Loucy (cell line): ENCODE results near the gene RAVER2.

Experiments
- EZH2phosphoT487 ChIP-seq: fragments of 200-600 bp; IDR thresholded peaks from 2 replicates; pipeline ENCODE4 v1.6.1; 2018; ENCODE audit warnings: antibody characterized with exemption, mild to moderate bottlenecking, moderate library complexity, borderline replicate concordance
- TF ChIP-seq, protein P1 (sequence below): fragments of 200-600 bp; sonication (generic); conservative IDR thresholded peaks from 2 replicates; pipeline ENCODE4 v1.5.1; 2014; ENCODE audit warnings: mild to moderate bottlenecking, antibody characterized with exemption, low read length

GRCh38 chr1:64759968-64760367 is 15.1 kb downstream of the RAVER2 start:
- TF ChIP-seq, protein P1, sequence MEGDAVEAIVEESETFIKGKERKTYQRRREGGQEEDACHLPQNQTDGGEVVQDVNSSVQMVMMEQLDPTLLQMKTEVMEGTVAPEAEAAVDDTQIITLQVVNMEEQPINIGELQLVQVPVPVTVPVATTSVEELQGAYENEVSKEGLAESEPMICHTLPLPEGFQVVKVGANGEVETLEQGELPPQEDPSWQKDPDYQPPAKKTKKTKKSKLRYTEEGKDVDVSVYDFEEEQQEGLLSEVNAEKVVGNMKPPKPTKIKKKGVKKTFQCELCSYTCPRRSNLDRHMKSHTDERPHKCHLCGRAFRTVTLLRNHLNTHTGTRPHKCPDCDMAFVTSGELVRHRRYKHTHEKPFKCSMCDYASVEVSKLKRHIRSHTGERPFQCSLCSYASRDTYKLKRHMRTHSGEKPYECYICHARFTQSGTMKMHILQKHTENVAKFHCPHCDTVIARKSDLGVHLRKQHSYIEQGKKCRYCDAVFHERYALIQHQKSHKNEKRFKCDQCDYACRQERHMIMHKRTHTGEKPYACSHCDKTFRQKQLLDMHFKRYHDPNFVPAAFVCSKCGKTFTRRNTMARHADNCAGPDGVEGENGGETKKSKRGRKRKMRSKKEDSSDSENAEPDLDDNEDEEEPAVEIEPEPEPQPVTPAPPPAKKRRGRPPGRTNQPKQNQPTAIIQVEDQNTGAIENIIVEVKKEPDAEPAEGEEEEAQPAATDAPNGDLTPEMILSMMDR: no peak
- no peak for TF ChIP-seq EZH2phosphoT487
